K562 (cell line): ENCODE results near the gene HSF2. TPM values are rescaled to one million over a fixed set of nuclear protein-coding genes. Genes with fewer than 3 reads are reported as not detected.

Experiments used
- ATAC-seq: fragments of 200-7000 bp; cut with Tn5 transposase; 3 replicates; pipeline ENCODE4 v1.9.1; 2020; ENCODE audit warnings: moderate library complexity
- BruUV-seq: library from RNA; stranded (reverse); fragments of 400-500 nt; replicated peaks from 2 replicates; lab custom pipeline; 2021; lab: Mats Ljungman, UMichigan
- CTCF ChIA-PET: fragments of 300-600 bp; formaldehyde crosslinking; extraction: SDS; loops from one replicate; lab custom pipeline; 2021; ENCODE audit warnings: low intra/inter-chr PET ratio; lab: Yijun Ruan, JAX
- POLR2A ChIA-PET: fragments of 300-600, 350-650 bp; sonication (Branson Sonifier 250); formaldehyde crosslinking; extraction: SDS; loops from one replicate; lab custom pipeline; 2021; ENCODE audit warnings: antibody characterized with exemption, inconsistent platforms; lab: Yijun Ruan, JAX
- DNase-seq, 4 experiments: peaks; one replicate each; pipeline versions ENCODE4 v3.0.0 to v3.0.0-alpha.2; 2011 to 2018; ENCODE audit warnings: low spot score in 3 of 4, mixed read lengths in 3 of 4; ENCODE audit errors: extremely low read depth in 1 of 4
- FAIRE-seq: peaks from 2 replicates; lab custom pipeline; 2011; peaks lifted over from hg19 to GRCh38; lab: Jason Lieb, UNC
- H2AFZ ChIP-seq: 2 replicates; pipeline ENCODE4 v1.6.0; 2011; ENCODE audit warnings: low read depth, low read length, control low read depth, inconsistent platforms
- H3K27ac ChIP-seq: fragments of 200-600 bp; 3 replicates; pipeline ENCODE4 v1.8.0; 2011; ENCODE audit warnings: low read depth, mild to moderate bottlenecking, control low read depth, inconsistent platforms, low read length, moderate library complexity, mixed read lengths; ENCODE audit errors: extremely low read depth
- H3K27me3 ChIP-seq, 2 experiments: fragments of 300-600 bp in 1 of 2; 2 replicates in 1 of 2; 3 replicates in 1 of 2; pipeline versions ENCODE4 v1.6.0 to v1.8.0; 2011; ENCODE audit warnings: inconsistent platforms in 2 of 2, low read length in 2 of 2, mild to moderate bottlenecking in 1 of 2, mixed read lengths in 1 of 2, moderate library complexity in 1 of 2; ENCODE audit not compliant: control insufficient read depth in 2 of 2, insufficient read depth in 2 of 2
- H3K36me3 ChIP-seq: fragments of 300-600 bp; 3 replicates; pipeline ENCODE4 v1.8.0; 2011; ENCODE audit warnings: mild to moderate bottlenecking, low read length, inconsistent platforms; ENCODE audit not compliant: control insufficient read depth, insufficient read depth
- H3K4me1 ChIP-seq, 2 experiments: fragments of 200-600 bp in 1 of 2; replicated peaks in 1 of 2; 2 replicates in 1 of 2; 3 replicates in 1 of 2; pipeline versions ENCODE4 v1.5.1 to v1.8.0; 2011; ENCODE audit warnings: inconsistent platforms in 2 of 2, low read length in 2 of 2, mild to moderate bottlenecking in 1 of 2, mixed read lengths in 1 of 2, moderate library complexity in 1 of 2; ENCODE audit not compliant: control insufficient read depth in 2 of 2, insufficient read depth in 2 of 2
- H3K4me2 ChIP-seq: 2 replicates; pipeline ENCODE4 v1.6.1; 2011; ENCODE audit warnings: low read length, control low read depth, inconsistent platforms, mixed read lengths; ENCODE audit not compliant: insufficient read depth
- H3K4me3 ChIP-seq: fragments of 200-600 bp; sonication (generic), shearing (Covaris generic); 2 replicates; pipeline ENCODE4 v1.5.1; 2016; ENCODE audit warnings: control low read depth, inconsistent platforms
- H3K79me2 ChIP-seq: fragments of 200-600 bp; 3 replicates; pipeline ENCODE4 v1.8.0; 2011; ENCODE audit warnings: low read length, inconsistent platforms; ENCODE audit not compliant: control insufficient read depth, insufficient read depth
- H3K9ac ChIP-seq, 2 experiments: 2 replicates each; pipeline versions ENCODE4 v1.6.0 to v1.6.1; 2011; ENCODE audit warnings: low read depth in 2 of 2, low read length in 2 of 2, control low read depth in 1 of 2, inconsistent platforms in 1 of 2, mild to moderate bottlenecking in 1 of 2, mixed read lengths in 1 of 2; ENCODE audit not compliant: insufficient read depth in 1 of 2
- H3K9me1 ChIP-seq: one replicate; pipeline ENCODE4 v1.6.0; 2011; ENCODE audit warnings: inconsistent platforms, mild to moderate bottlenecking, low read length, moderate library complexity; ENCODE audit not compliant: control insufficient read depth, insufficient read depth
- H3K9me3 ChIP-seq: replicated peaks from 2 replicates; pipeline ENCODE4 v1.5.1; 2011; ENCODE audit warnings: low read depth, low read length, inconsistent platforms; ENCODE audit not compliant: control insufficient read depth, insufficient read depth
- H4K20me1 ChIP-seq: replicated peaks from 2 replicates; pipeline ENCODE4 v1.6.1; 2011; ENCODE audit warnings: low read length, inconsistent platforms, mixed read lengths; ENCODE audit not compliant: control insufficient read depth, insufficient read depth
- AFF4 ChIP-seq: sonication (generic); formaldehyde crosslinking; IDR thresholded peaks from 2 replicates; pipeline ENCODE4 v1.8.0; 2023; ENCODE audit warnings: mild to moderate bottlenecking, missing genetic modification reagents
- FOXK2 ChIP-seq, 2 experiments: fragments of 450-650 bp; IDR thresholded peaks in 1 of 2; conservative IDR thresholded peaks in 1 of 2; 2 replicates each; pipeline ENCODE4 v1.6.1; 2016; ENCODE audit warnings: low read depth in 2 of 2, mild to moderate bottlenecking in 1 of 2
- GTF2B ChIP-seq: IDR thresholded peaks from 2 replicates; pipeline ENCODE4 v1.6.1; 2011; ENCODE audit not compliant: insufficient read length; ENCODE audit errors: extremely low read depth
- KLF10 ChIP-seq: fragments of 250-450 bp; sonication (Bioruptor Pico); IDR thresholded peaks from 2 replicates; pipeline ENCODE4 v1.6.1; 2021; ENCODE audit warnings: matching md5 sums
- NEUROD1 ChIP-seq: fragments of 150-350 bp; IDR thresholded peaks from 2 replicates; pipeline ENCODE4 v1.6.1; 2014; ENCODE audit warnings: borderline replicate concordance, low read length, low read depth; ENCODE audit not compliant: partially characterized antibody
- NFIX ChIP-seq: fragments of 250-450 bp; sonication (Bioruptor Pico); IDR thresholded peaks from 2 replicates; pipeline ENCODE4 v1.4.0; 2020; ENCODE audit warnings: low read depth, mild to moderate bottlenecking, moderate library complexity
- ZNF165 ChIP-seq: fragments of 250-450 bp; sonication (Bioruptor Pico); IDR thresholded peaks from 2 replicates; pipeline ENCODE4 v1.4.0; 2020; ENCODE audit warnings: borderline replicate concordance
- ZNF280A ChIP-seq: fragments of 450-650 bp; IDR thresholded peaks from 2 replicates; pipeline ENCODE4 v1.6.1; 2018; ENCODE audit warnings: mild to moderate bottlenecking, low read depth; ENCODE audit not compliant: partially characterized antibody
- ZNF609 ChIP-seq: sonication (generic); formaldehyde crosslinking; IDR thresholded peaks from 2 replicates; pipeline ENCODE4 v1.8.1; 2023; ENCODE audit warnings: missing genetic modification reagents, mild to moderate bottlenecking, borderline replicate concordance
- WGBS: fragments of 100-300 bp; shearing (Covaris generic); methylation state at CpG from one replicate; pipeline ENCODE4 v1.1.6; 2016; ENCODE audit warnings: low coverage, mixed read lengths; ENCODE audit not compliant: insufficient coverage; ENCODE audit errors: missing lambda C conversion rate; 5-methylcytosine and 5-hydroxymethylcytosine counted together
- in situ Hi-C: fragments of 300-500 bp; cut with MboI; formaldehyde crosslinking; loops from 4 replicates; pipeline ENCODE4 v1.15.0; 2018; ENCODE audit warnings: inconsistent platforms, mixed read lengths
- intact Hi-C: fragments of 100-400 bp; cut with micrococcal nuclease; formaldehyde crosslinking; loops from 2 replicates; pipeline ENCODE4 v1.14.2; 2022
- polyA plus RNA-seq, 8 experiments: library from polyadenylated mRNA; depleted of rRNA in 4 of 8; stranded (reverse) in 5 of 8; unstranded in 3 of 8; fragments of >200 nt; fragmentation: Nextera tagmentation in 2 of 8; fragmentation: Illumina TruSeq in 1 of 8; extraction: Ambion mirVana in 2 of 8; extraction: Trizol in 1 of 8; gene quantifications; 2 replicates each; pipeline versions ENCODE4 v1.2.1 to v1.2.3, GENCODE V29; 2011 to 2014; ENCODE audit warnings: inconsistent platforms in 1 of 8, missing spikeins in 1 of 8
- total RNA-seq, 7 experiments: library from RNA; depleted of rRNA in 6 of 7; stranded (reverse); fragments of >200 nt in 6 of 7; fragmentation: Illumina TruSeq in 2 of 7; extraction: Trizol in 2 of 7; gene quantifications; 2 replicates each; pipeline versions ENCODE4 v1.2.1 to v1.2.3, GENCODE V29; 2011 to 2021; ENCODE audit warnings: low replicate concordance in 1 of 7

HSF2 gene
- total and polyA plus RNA-seq, 9 of the 15 experiments (the other 6 are each of a cell fraction or from before 2014, with no cell fraction given) = 19.1 to 73.1 (median 29.2) TPM

- POLR2A ChIA-PET = interaction anchor here (1.8 kb wide), 1 partner anchor 12 kb away, joined by 6 read pairs; no protein-coding TSS in a partner anchor
- peaks cover 53% of the 10 kb centered on the region for H3K79me2 ChIP-seq
- H3K9ac ChIP-seq = peak overlapping the region; percentile 83 to 97
- no peak for FAIRE-seq
- in situ Hi-C loops (no loop called here), intact Hi-C loops (loop anchor here (5.0 kb wide), 2 partner anchors 90 to 240 kb away; no protein-coding TSS in a partner anchor)
- H3K4me2 ChIP-seq = peak overlapping the region; percentile 97
- under 1% methylated on average over 8 of the region's 8 CpGs for WGBS
- H3K9me3 ChIP-seq = no peaks in the 10 kb centered on the region
- peak; percentile 53 for ATAC-seq
- peaks cover 0 to 6% of the 10 kb centered on the region in 2 experiments; a peak in 2 of 5 replicates for H3K4me1 ChIP-seq
- peak overlapping the region; percentile 87 for H3K27ac ChIP-seq
- no peaks in the 10 kb centered on the region for H3K9me1 ChIP-seq
- CTCF ChIA-PET = no interaction called here
- no peaks in the 10 kb centered on the region for H3K27me3 ChIP-seq
- H3K36me3 ChIP-seq = peaks cover 2% of the 10 kb centered on the region; the same call in 1 of the 3 replicates
- H4K20me1 ChIP-seq = no peaks in the 10 kb centered on the region; the same call in 1 of the 2 replicates
- H3K4me3 ChIP-seq = peak overlapping the region; percentile 60
- no TSS peak for BruUV-seq
- DNase-seq = no peak
- H2AFZ ChIP-seq = peak overlapping the region; percentile 99
- TF ChIP-seq ZNF609 (no peak), GTF2B (no peak), NFIX (no peak), KLF10 (CRISPR knock-in tag) (no peak), AFF4 (CRISPR knock-in tag) (no peak), ZNF165 (no peak), FOXK2 (conservative IDR thresholded peaks at IDR 0.05 in 1 of 2, IDR thresholded peaks at IDR 0.05 in 1 of 2; ENCODE audit: low read depth in 2 of 2) (no peak), ZNF280A (no peak), NEUROD1 (no peak)
Measured at GRCh38 chr6:122472022-122472340, 72.5 kb downstream of the HSF2 start.
